GM21528 (cell line): Measurements from ENCODE around the gene SUSD3.
"Not testable (repeated sequence)": the region's sequence is repeated elsewhere in the genome, so short reads cannot be mapped to it uniquely, and the experiment has no call there.

ENCODE experiments used
- ATAC-seq: cut with Tn5 transposase; IDR thresholded peaks from one replicate; pipeline ENCODE4 v1.9.1; 2021; ENCODE audit warnings: mild to moderate bottlenecking, moderate library complexity; ENCODE audit not compliant: unreplicated experiment, low FRiP score

Gene SUSD3

DNA sequence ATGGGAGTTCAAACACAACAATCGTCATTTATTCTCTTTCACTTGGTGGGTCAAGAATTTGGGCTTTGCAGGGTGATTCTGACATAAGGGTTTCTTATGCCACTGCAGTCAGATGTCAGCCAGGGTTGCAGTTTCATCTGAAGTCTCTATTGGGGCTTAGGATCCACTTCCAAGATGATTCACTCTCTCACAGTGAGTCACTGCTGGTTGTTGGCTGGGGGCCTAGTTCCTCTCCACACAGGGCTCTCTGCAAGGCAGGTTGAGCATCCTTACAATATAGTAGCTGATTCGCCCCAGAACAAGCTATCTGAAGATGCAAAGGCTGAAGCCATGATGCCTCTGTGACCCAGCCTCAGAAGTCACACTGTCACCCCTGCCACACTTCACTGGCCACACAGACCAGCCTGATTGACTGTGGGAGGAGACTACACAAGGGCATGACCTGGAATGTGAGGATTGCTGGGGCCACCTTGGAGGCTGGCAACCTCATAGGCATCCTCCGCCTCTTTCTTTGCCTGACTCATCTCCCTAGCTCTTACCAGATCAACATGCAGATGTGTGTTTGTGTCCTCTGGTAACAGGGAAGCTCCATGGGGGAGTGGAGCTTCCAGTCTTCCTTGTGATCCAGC lies 33.1 kb downstream of the SUSD3 start:
- ATAC-seq, result no peak

DNA sequence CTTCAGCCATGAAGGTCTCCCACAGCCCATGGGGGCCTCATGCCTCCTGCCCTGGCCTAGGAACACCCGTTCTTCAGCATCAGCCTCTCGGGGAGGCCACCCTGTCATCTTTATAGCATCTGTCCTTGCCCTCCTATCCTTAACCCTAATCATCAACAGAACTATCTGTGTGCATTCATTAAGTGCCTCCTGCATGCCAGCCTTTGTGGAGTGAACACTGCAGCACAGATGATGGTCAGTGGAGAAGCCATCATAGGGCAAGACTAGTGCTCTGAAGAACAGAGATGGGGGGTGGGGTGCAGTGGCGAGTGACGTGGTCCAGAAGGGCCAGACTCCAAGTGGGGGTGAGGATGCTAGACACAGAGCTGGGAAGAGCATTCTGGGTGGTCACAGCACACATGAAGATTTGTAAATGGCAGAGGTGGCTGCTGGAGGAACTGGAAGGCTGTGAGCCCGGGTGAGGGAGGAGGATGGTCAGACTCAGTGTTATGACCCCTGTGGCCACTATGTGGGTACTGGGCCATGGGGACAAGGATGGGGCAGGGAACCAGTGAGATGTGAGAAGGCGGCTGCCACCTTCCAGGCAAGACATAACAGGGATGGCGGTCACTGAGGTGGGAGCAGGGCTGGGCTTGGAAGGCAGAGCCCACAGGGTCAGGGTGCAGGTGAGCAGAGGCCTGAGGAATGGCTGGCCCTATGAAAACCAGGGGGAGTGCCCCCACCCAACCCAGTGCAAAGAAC lies 33.9 kb downstream of the SUSD3 start:
- ATAC-seq, result no peak

DNA sequence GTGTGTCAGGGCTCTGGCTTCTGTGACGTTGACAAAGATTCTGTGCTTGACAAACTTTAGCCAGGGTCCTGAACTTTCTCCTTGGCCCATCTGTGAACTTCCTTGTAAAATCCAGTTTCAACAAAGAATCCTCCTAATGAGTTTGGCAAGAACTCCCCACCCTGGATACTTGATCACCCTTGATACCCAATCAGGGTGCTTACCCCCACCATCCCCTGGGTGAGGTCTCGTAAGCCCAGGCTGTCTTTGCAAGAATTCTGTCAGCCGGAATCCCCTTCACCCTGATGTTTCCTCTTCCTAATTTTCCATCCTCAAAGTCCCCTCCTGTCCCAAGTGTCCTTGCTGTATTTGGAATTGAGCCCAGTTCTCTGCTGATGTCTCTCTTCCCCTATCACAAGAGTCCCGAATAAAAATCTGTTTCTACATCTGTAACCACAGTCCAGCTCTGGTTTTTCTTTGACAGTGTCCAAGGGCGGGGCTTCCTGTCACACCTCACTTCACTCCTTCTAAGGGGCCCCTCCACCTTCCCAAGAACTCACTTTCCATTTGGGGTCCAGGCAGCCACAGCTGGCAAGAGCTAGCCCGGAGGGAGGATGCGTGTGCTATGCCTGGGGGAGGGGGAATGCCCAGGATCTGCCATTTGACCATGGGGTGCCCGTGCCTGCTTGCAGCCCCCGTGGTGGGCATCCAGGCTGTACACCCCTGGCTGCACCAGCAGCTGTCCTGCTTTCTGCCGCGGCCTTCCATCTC lies 34.8 kb downstream of the SUSD3 start:
- ATAC-seq, result no peak

DNA sequence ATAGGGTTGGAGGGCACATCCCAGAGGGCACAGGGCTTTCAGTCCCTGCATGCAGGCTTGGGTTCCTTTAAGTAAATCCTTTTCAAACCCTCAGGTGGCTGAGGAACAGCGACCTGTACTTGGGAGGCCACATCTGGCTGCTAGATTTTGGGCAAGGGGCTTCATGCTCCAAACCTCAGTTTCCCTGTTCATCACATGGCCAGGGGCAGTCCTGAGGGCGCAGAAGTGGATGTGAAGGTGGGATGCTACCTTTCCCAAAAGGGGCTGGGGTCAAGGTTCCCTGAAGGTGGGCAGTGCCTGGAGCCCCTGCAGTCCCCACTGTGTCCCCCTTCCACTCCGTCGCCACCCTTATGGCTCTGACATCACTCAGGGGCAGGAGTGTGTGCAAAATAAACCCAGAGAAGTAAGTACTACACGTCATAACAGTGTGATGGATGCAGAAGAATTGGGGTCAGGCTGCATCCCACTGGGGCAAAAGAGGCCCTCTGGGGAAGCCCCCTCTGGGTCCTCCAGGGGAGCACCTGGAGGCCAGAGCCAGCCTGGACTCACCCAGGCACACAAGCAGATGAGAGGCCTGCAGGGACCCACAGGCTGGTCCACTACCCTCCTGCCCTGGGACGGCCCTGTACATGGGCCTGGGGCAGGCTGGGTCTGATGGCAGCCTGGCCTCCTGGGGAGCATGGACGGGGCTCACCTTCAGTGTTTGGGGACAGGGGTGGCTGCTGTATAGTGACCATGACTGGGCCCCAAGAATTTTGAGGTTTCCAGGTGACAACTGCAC lies 35.6 kb downstream of the SUSD3 start:
- no peak for ATAC-seq

DNA sequence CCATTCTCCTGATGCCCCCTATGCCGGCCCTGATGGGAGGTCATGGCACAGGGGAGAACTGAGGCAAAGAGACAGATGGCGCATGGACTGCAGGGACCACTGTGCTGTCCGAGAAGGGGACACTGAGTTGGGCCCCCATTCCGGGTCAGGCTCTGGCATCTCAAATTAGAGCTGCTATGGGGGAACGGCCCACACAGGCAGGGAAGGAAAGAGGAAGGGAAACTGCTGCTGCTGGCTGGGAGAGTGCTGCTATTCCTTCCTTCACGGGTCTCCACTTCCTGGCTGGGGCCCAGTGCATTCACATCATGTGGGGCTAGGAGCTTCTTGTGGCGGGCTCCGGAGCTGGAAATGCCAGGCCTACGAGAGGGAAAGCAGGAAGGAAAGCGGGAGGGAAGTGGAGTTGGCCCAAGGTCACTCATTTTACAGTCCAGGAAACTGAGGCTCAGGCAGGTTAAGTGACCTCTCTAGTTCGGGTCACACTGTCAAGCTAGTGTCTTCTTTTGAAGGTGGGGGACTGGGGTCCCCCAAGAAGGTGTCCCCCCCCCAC lies 36.2 kb downstream of the SUSD3 start:
- ATAC-seq, result peak; percentile 17

DNA sequence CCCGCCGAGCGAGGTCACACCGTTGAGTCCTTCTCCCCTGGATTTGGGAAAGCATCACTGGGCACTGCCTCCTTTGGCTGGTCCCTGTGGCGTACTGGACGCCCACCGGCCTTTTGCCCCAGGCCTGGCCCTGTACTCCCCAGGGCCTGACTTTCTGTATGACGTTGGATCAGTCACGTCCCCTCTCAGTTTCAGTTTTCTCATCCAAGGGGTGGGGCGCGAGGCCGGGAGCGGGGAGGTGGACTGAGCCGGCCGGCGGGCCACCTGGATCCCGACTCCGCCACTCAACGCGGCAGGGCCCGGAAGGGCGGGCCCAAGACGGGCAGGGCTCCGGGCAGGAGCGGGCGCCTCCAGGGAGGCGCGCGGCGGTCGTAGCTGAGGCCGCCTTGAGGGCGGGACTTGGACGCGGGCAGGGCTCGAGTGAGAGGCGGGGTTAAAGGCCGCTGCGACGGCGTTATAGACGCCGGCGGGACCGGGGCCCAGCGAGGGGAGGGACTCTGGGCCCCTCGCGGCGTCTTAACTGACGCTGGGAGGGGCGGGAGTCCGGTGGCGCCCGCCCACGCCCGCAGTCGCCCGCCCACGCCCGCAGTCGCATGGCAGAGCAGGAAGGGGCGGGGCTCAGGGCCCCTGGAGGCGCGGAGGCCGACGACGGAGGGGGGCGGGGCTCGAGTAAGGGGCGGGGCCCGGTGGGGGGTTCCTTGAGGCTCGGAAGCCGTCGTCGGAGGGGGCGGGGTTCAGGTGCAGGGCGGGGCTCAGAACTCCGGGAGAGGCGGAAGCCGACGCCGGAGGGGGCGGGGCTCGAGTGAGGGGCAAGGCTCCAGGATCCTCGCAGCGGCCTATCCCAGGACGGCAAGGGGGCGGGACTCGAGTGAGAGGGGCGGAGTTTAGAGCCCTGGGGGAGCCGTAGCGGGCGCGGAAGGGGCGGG lies 37.0 kb downstream of the SUSD3 start:
- peak; percentile 57 for ATAC-seq

DNA sequence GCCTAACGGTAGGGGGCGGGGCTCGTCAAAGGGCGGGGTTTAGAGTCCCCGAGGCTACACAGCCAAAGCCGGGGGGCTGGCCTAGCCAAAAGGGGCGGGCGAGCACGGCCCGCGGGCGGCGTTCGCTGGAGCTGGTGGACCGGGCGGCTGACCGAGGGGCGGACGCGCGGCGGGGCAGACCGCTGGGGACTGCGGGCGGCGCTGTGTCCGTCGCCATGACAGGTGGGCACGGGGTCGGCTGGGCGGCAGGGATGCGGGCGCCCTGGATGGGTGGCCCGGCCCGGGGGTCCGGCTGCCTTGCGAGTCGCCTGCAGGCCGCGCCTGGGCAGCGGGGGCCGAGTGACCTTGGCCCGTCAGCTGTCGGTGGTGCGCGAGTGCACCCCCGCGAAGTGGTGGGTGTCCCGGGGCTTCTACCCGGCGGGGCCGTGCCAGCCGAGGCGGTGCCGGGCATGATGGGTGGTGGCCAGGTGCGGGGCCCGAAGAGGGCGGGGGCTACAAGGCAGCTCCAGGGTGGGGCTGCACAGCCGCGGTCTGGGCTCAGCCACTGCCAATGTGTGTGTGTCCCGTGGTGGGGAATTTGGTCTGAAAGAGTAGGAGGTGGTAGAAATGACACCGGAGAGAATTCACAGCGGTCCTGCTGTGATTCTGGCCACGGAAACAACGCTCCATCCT lies 37.8 kb downstream of the SUSD3 start, which contains the start of gene CARD19:
TSS of gene CARD19 (plus strand) at position 87 of the 672 bp plus-strand sequence. CDS start at position 216, 129 bp downstream.
- peak; percentile 30 for ATAC-seq

DNA sequence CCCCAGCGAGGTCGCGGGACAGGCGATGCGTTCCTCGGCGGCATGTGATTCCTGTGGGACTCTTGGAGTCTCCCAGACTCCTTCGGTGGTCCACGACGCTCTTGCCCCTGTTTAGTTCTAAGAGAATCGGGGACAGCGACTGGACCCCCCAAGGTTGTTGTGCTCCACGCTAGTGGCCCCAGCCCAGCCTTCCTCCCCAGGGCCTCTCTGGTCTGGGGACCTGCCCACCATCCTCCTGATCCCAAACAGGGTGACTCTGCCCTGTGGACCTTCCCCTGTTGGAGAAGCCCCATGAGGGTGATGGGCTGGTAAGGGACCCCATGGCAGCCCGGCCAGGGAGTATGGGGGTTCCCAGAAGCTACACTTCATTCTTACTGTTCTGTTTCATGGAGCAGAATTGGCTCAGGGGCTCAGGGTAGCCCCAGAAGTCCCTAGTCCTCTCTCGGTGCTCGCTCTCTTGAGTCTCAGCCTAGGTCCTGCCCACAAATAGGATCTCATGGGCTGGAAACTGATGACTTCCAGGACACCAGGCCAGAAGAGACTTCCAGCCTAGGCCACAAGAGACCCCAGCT lies 38.4 kb downstream of the SUSD3 start:
- ATAC-seq, result no peak

DNA sequence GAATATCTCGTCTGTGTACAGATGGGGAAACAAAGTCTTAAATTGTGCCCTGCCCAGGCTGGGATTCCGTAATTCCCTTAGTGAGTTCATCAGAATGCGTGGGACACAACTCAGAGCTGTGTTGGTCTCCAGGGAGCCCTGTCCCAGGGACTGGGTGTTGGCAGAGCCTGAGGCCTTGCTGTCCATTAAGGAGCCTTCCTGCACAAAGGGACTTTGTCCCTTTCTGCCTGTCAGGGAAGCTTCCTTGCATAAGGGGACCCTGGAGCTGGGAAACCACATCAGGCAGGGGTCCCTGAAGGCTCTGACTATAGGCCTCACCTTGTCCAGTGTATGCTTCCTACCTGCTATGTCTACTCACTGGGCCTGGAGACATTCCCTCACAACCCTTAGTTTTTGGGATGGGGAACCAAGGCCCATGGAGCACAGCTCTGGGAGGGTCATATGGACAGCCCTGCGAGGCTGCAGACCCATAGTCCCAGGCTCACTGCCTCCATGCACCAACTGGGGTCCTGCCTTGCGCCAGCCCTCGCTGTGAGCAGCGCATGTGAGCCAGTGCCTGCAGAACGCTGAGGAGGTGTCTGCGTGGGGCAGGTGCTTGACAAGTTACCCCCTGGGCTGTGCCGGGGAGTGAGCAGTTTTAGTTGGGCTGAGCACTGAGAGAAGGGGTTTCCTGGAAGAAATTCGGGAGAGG lies 39.2 kb downstream of the SUSD3 start:
- no peak for ATAC-seq

DNA sequence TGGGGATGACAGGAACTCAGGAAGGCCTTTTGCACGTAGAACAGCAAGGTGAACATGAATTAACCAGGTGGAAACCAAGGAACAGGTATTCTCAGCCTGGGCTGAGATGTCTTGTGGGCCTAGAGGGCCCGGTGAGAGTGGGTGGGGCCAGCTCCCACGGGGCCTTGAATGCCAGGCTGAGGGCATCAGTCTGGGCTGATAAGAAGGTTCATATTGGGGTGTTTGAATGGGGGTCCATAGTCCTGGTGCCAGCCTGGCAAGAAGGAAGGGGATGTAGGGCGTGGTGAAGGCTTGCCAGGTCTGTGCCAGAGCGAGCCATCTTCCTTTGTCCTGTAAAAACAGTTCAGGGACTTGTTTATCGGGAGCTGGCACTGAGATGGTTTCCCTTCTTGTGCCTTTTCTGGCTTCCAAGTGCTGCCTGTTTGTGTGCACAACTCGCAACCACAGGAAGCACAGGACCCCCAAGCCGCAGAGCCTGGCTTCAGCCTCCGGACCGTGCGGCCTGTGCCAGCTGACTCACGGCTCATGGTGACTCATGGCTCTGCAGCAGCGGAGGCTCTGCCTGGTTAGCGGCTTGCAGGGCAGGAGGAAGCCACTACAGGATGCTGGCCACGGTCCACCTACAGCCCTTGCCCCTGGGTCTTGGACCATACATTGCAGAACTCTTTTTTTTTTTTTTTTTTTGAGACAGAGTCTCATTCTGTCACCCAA lies 39.9 kb downstream of the SUSD3 start:
- ATAC-seq, result no peak

DNA sequence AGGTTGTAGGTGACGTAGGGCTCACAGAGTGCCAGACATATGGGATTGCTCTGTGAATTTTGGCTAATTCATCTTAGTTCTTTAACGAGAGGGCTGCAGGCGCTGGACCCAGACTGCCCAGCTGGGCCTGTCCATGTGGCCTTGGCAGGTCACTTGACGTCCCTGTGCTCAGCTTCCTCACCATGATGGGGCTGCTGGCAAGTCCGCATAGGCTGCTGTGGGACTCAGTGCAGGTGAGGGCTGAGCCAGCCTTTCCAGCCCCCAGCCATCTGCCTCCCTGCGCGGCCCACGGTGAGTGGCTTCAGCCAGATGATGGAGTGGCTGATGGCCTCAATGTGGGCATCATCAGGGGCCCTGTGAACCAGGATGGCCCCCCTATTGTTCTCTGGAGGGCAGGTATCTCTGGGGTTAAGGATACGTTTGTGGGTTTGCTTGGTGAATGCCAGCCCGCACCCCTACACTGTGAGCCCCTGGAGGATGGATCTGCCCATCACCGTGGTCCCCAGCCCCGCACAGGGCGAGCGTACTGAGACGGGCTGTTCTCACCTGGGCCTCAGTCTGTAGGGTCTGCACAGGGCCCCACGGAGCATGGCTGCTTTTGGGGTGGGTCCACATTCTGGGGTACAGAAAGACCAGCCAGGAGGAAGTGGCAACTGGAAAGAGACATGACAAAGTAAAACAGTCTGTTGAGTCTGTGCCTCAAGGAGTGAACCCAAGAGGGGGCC lies 41.2 kb downstream of the SUSD3 start:
- no peak for ATAC-seq

DNA sequence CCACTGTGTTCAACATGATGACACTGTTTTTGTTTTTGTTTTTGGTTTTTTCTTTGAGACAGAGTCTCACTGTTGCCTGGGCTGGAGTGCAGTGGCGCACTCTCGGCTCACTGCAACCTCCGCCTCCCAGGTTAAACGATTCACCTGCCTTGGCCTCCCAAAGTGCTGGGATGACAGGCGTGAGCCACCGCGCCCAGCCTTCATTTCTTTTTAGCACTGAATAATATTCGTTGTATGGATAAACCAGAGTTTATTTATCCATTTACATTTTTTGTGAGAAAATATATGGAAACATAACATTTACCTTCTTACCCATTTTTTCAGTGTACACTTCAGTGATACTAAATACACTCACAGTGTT lies 41.8 kb downstream of the SUSD3 start:
- ATAC-seq, result no peak

DNA sequence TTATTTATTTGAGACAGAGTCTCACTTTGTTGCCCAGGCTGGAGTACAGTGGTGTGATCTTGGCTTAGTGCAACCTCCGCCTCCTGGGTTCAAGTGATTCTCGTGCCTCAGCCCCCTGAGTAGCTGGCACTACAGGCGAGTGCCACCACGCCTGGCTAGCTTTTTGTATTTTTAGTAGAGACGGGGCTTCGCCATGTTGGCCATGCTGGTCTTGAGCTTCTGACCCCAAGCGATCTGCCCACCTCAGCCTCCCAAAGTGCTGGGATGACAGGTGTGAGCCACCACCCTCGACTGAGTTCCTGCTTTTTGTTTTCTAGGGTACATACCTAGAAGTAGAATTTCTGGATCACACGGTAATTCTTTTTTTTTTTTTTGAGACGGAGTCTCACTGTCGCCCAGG lies 42.6 kb downstream of the SUSD3 start:
- ATAC-seq, result not testable (repeated sequence)

DNA sequence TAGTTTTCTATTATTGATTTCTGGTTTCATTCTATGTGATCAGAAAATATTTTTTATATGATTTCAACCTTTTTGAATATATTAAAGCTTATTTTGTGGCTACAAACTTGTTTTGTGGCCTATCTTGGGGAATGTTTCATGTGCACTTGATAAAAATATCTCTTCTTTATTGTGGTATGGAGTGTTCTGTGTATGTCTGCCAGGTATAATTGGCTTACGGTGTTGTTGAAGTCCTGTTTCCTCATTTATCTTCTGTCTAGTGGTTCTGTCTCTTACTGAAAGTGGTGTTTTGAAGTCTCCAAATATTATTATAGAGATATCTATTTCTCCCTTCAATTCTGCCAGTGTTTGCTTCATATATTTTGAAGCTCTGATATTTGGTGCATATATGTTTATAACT lies 47.1 kb downstream of the SUSD3 start:
- ATAC-seq, result no peak

DNA sequence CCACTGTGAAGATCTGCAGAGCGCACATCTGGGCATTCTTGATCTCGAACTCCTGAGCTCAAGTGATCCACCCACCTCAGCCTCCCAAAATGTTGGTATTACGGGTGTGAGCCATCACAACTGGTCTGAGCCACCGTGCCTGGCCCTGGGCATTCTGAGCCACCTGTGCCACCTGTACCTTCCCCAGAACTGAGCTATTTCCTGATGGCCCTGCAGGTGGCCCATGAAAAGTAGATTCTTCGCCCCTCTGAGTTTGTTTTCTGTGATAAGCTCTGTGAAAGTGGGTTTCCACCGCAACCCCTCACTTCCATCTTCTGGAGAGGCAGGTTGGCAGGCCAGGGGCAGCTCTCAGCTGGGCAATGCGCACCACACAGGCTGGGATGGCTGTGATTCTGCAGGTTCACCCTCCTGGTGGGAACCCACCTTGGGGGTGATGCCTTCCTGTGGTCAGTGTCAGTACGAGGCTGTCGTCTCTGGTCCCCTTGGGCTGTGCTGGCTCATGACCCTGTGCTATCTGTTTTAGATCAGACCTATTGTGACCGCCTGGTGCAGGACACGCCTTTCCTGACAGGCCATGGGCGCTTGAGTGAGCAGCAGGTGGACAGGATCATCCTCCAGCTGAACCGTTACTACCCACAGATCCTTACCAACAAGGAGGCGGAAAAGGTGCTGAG lies 48.8 kb downstream of the SUSD3 start:
- ATAC-seq, result no peak

DNA sequence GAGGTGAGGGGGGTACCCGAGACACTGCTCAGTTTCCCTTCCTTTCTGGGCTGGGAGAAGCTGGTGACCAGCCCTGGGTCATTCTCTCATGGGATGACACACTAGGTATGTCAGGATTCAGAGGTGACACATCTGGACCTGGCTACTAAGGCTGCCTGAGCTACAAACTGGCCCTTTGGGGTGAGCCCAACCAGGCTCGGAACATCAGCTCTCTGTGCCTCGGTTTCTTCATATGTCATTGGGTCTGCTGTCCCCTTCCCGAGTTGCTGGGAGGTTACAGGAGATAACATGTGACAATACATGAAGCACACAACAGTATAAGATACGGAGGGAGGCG lies 49.3 kb downstream of the SUSD3 start:
- no peak for ATAC-seq
